Measurements from ENCODE around the gene SLC44A5.

DNA sequence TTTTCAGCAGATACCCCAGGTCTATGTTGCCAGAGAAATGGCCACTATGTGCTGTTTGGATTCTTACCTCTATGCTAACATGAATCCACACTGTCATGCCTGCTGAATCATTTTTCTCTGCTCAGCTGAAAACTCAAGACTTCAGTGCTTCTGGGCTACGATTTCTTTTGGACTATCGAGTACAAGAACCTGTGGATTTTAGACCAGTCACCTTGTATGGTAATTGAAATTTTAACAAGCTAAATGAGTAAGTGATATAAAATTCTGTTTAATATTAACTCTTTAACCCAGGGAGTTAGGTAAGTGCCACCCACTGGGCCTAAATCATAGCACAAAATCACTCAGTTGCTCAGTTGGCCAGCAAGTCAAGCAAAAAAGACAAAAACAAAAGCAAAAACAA is 440.9 kb downstream of the SLC44A5 start:
- TF ChIP-seq CTCF (IDR thresholded peaks at IDR 0.05 in 8 of 11, conservative IDR thresholded peaks at IDR 0.05 in 3 of 11): no peak
- TF ChIP-seq POLR2AphosphoS5 (IDR thresholded peaks at IDR 0.05): no peak
- TF ChIP-seq POLR2A (IDR thresholded peaks at IDR 0.05): no peak

Data from spleen (tissue), 7 donors.